ENCODE data around the gene POC1B.

GRCh38 chr12:89497005-89497404 is 28.8 kb downstream of the POC1B start:
- TF ChIP-seq, protein P1, sequence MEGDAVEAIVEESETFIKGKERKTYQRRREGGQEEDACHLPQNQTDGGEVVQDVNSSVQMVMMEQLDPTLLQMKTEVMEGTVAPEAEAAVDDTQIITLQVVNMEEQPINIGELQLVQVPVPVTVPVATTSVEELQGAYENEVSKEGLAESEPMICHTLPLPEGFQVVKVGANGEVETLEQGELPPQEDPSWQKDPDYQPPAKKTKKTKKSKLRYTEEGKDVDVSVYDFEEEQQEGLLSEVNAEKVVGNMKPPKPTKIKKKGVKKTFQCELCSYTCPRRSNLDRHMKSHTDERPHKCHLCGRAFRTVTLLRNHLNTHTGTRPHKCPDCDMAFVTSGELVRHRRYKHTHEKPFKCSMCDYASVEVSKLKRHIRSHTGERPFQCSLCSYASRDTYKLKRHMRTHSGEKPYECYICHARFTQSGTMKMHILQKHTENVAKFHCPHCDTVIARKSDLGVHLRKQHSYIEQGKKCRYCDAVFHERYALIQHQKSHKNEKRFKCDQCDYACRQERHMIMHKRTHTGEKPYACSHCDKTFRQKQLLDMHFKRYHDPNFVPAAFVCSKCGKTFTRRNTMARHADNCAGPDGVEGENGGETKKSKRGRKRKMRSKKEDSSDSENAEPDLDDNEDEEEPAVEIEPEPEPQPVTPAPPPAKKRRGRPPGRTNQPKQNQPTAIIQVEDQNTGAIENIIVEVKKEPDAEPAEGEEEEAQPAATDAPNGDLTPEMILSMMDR (IDR thresholded peaks at IDR 0.05 in 4 of 5, conservative IDR thresholded peaks at IDR 0.05 in 1 of 5): no peak
- no peak for TF ChIP-seq POLR2A (IDR thresholded peaks at IDR 0.05)
